HepG2 (cell line): Measurements from ENCODE around the gene SLC35D2. TPM values are rescaled to one million over a fixed set of nuclear protein-coding genes. Genes with fewer than 3 reads are reported as not detected.

Experiments
- FOXK2 ChIP-seq: fragments of 450-650 bp; IDR thresholded peaks from 2 replicates; pipeline ENCODE4 v1.6.1; 2016
- IKZF1 ChIP-seq: fragments of 450-650 bp; IDR thresholded peaks from 2 replicates; pipeline ENCODE4 v1.7.1; 2016
- MED8 ChIP-seq: sonication (generic); formaldehyde crosslinking; IDR thresholded peaks from 2 replicates; pipeline ENCODE4 v1.8.1; 2023; ENCODE audit warnings: mild to moderate bottlenecking, missing genetic modification reagents; ENCODE audit not compliant: insufficient replicate concordance
- MEIS1 ChIP-seq: sonication (generic); formaldehyde crosslinking; IDR thresholded peaks from 2 replicates; pipeline ENCODE4 v1.9.0; 2021; ENCODE audit warnings: mild to moderate bottlenecking, missing genetic modification reagents, moderate library complexity, borderline replicate concordance
- MTA1 ChIP-seq: sonication (generic); formaldehyde crosslinking; IDR thresholded peaks from 2 replicates; pipeline ENCODE4 v1.4.0; 2020; ENCODE audit warnings: missing genetic modification reagents, mild to moderate bottlenecking, borderline replicate concordance
- MZF1 ChIP-seq: sonication (generic); formaldehyde crosslinking; IDR thresholded peaks from 2 replicates; pipeline ENCODE4 v1.8.1; 2023; ENCODE audit warnings: mild to moderate bottlenecking, missing genetic modification reagents, borderline replicate concordance
- NR2F6 ChIP-seq, 2 experiments: IDR thresholded peaks; 2 replicates each; pipeline ENCODE4 v1.6.1; 2016; ENCODE audit warnings: antibody characterized with exemption in 1 of 2, mild to moderate bottlenecking in 1 of 2
- ONECUT2 ChIP-seq: sonication (generic); formaldehyde crosslinking; IDR thresholded peaks from 2 replicates; pipeline ENCODE4 v1.4.0; 2020; ENCODE audit warnings: missing genetic modification reagents
- PBX3 ChIP-seq: sonication (generic); formaldehyde crosslinking; IDR thresholded peaks from 2 replicates; pipeline ENCODE4 v1.8.1; 2023; ENCODE audit warnings: missing genetic modification reagents, inconsistent platforms, borderline replicate concordance
- PCBP1 ChIP-seq: fragments of 200-400 bp; formaldehyde crosslinking; IDR thresholded peaks from 2 replicates; pipeline ENCODE4 v1.6.1; 2017; ENCODE audit warnings: mild to moderate bottlenecking, low read depth, low read length, borderline replicate concordance
- REL ChIP-seq: sonication (generic); formaldehyde crosslinking; conservative IDR thresholded peaks from 2 replicates; pipeline ENCODE4 v1.8.0; 2022; ENCODE audit warnings: mild to moderate bottlenecking, missing genetic modification reagents, moderate library complexity
- RNF219 ChIP-seq: sonication (generic); formaldehyde crosslinking; IDR thresholded peaks from 2 replicates; pipeline ENCODE4 v1.5.0; 2020; ENCODE audit warnings: mild to moderate bottlenecking, missing genetic modification reagents
- SMARCE1 ChIP-seq: fragments of 450-650 bp; IDR thresholded peaks from 2 replicates; pipeline ENCODE4 v1.6.1; 2017; ENCODE audit warnings: borderline replicate concordance
- SRSF4 ChIP-seq: fragments of 200-400 bp; formaldehyde crosslinking; IDR thresholded peaks from one replicate; pipeline ENCODE4 v1.6.1; 2018; ENCODE audit warnings: mild to moderate bottlenecking, low read depth, low read length, moderate library complexity; ENCODE audit not compliant: poor library complexity, severe bottlenecking
- TBL1XR1 ChIP-seq: fragments of 150-350 bp; IDR thresholded peaks from 2 replicates; pipeline ENCODE4 v1.6.1; 2014; ENCODE audit warnings: borderline replicate concordance, low read length; ENCODE audit not compliant: partially characterized antibody
- THAP7 ChIP-seq: sonication (generic); formaldehyde crosslinking; IDR thresholded peaks from 2 replicates; pipeline ENCODE4 v1.8.1; 2023; ENCODE audit warnings: mild to moderate bottlenecking, missing genetic modification reagents
- XBP1 ChIP-seq: sonication (generic); formaldehyde crosslinking; IDR thresholded peaks from 2 replicates; pipeline ENCODE4 v1.5.0; 2020; ENCODE audit warnings: missing genetic modification reagents
- ZFP1 ChIP-seq: IDR thresholded peaks from 2 replicates; pipeline ENCODE4 v1.6.1; 2016
- ZKSCAN5 ChIP-seq: sonication (generic); formaldehyde crosslinking; IDR thresholded peaks from 2 replicates; pipeline ENCODE4 v1.5.1; 2020; ENCODE audit warnings: mild to moderate bottlenecking, missing genetic modification reagents
- ZMYM4 ChIP-seq: sonication (generic); formaldehyde crosslinking; IDR thresholded peaks from 2 replicates; pipeline ENCODE4 v1.8.1; 2023; ENCODE audit warnings: mild to moderate bottlenecking, missing genetic modification reagents
- ZNF143 ChIP-seq: sonication (generic); formaldehyde crosslinking; IDR thresholded peaks from 2 replicates; pipeline ENCODE4 v1.4.0; 2020; ENCODE audit warnings: missing genetic modification reagents
- ZNF432 ChIP-seq: sonication (generic); formaldehyde crosslinking; IDR thresholded peaks from 2 replicates; pipeline ENCODE4 v1.5.0; 2020; ENCODE audit warnings: missing genetic modification reagents, mild to moderate bottlenecking, borderline replicate concordance
- ZNF550 ChIP-seq: sonication (generic); formaldehyde crosslinking; IDR thresholded peaks from 2 replicates; pipeline ENCODE4 v1.4.0; 2020; ENCODE audit warnings: mild to moderate bottlenecking, missing genetic modification reagents, borderline replicate concordance
- ZNF737 ChIP-seq: sonication (generic); formaldehyde crosslinking; IDR thresholded peaks from 2 replicates; pipeline ENCODE4 v1.5.0; 2020; ENCODE audit warnings: missing genetic modification reagents, mild to moderate bottlenecking, borderline replicate concordance
- ZNF773 ChIP-seq: sonication (generic); formaldehyde crosslinking; IDR thresholded peaks from 2 replicates; pipeline ENCODE4 v1.4.0; 2020; ENCODE audit warnings: missing genetic modification reagents, borderline replicate concordance
- polyA plus RNA-seq, 8 experiments: library from polyadenylated mRNA; depleted of rRNA in 3 of 8; stranded (reverse) in 7 of 8; unstranded in 1 of 8; fragments of >200 nt; fragmentation: Illumina TruSeq in 4 of 8; extraction: Trizol in 4 of 8; gene quantifications; 2 replicates each; pipeline versions ENCODE4 v1.2.1 to v1.2.3, GENCODE V29; 2011 to 2016; ENCODE audit warnings: low read depth in 4 of 8, missing spikeins in 1 of 8, mixed read lengths in 1 of 8; ENCODE audit not compliant: insufficient read depth in 1 of 8
- total RNA-seq, 5 experiments: library from RNA; depleted of rRNA; stranded (reverse); fragments of >200 nt; fragmentation: Illumina TruSeq; extraction: Trizol; gene quantifications; 2 replicates each; pipeline ENCODE4 v1.2.3, GENCODE V29; 2016; ENCODE audit warnings: low read depth in 1 of 5
- TF ChIP-seq, protein P1 (sequence below): sonication (generic); formaldehyde crosslinking; IDR thresholded peaks from 2 replicates; pipeline ENCODE4 v1.8.0; 2022; ENCODE audit warnings: mild to moderate bottlenecking, missing genetic modification reagents, moderate library complexity

SLC35D2 gene
- total and polyA plus RNA-seq, 2 of the 13 experiments (the other 11 are each of a cell fraction or from before 2014, with no cell fraction given) = 96.2 to 103 TPM

DNA sequence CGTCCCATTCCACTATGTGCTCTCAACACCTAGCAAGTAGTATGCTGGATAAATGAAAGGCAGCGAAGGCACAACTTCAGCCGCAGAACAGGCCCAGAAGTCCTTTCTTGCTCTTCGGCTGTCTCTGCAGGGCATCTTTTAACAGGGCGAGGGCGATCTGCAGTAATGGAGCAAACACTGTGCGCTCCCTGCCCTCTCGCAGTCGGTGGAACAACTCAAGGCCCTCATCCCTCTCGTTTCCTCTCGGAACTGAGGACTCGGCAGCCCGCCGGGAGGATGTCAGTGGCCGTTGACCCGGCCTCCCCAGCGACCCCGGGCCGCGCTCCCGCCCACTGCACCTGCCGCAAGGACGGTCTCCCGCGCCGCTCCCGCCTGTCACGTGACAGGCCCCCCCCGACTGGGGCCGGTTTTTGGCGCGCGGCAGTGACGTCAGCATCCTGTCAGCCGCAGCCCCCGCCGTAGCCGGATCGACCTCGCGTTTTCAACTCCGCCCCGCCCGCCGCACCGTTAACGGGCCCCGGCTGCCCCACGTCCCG is 33.6 kb upstream of the SLC35D2 start (continued):
- TF ChIP-seq THAP7 = no peak
- TF ChIP-seq ZMYM4 (CRISPR knock-in tag) = peak; percentile 92
- TF ChIP-seq FOXK2 = no peak
- TF ChIP-seq ZNF143 (CRISPR knock-in tag) = peak; percentile 54; the same call in 1 of the 2 replicates
- TF ChIP-seq PCBP1 = no peak
- TF ChIP-seq PBX3 = no peak
- TF ChIP-seq MED8 (CRISPR knock-in tag) = peak; percentile 83
- no peak for TF ChIP-seq ZNF432 (CRISPR knock-in tag)
- peak; percentile 83; the same call in 1 of the 2 replicates for TF ChIP-seq REL (CRISPR knock-in tag)
- TF ChIP-seq MTA1 (CRISPR knock-in tag) = peak; percentile 90; the same call in 1 of the 2 replicates
- TF ChIP-seq SRSF4 = no peak
- TF ChIP-seq, protein P1, sequence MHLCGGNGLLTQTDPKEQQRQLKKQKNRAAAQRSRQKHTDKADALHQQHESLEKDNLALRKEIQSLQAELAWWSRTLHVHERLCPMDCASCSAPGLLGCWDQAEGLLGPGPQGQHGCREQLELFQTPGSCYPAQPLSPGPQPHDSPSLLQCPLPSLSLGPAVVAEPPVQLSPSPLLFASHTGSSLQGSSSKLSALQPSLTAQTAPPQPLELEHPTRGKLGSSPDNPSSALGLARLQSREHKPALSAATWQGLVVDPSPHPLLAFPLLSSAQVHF (CRISPR knock-in tag) = no peak
- no peak for TF ChIP-seq RNF219
- no peak for TF ChIP-seq ZNF773 (CRISPR knock-in tag)
- TF ChIP-seq MEIS1 (CRISPR knock-in tag) = peak; percentile 93; the same call in 1 of the 2 replicates
- no peak; the same call in 1 of the 2 replicates for TF ChIP-seq XBP1
- TF ChIP-seq ZKSCAN5 (CRISPR knock-in tag) = no peak
- no peak for TF ChIP-seq IKZF1
- no peak for TF ChIP-seq ONECUT2
- TF ChIP-seq NR2F6 (IDR thresholded peaks at IDR 0.05) = no peak
- peak; percentile 87 for TF ChIP-seq NR2F6 (CRISPR knock-in tag; IDR thresholded peaks at IDR 0.05)
- no peak for TF ChIP-seq SMARCE1
- peak; percentile 59 for TF ChIP-seq TBL1XR1
- peak; percentile 42; the same call in 1 of the 2 replicates for TF ChIP-seq ZNF550 (CRISPR knock-in tag)
- TF ChIP-seq ZNF737 = 0 out of 2 replicates have a peak, but pooled peaks have one; percentile 42
- no peak for TF ChIP-seq MZF1 (CRISPR knock-in tag)
- TF ChIP-seq ZFP1 (CRISPR knock-in tag) = no peak
